ENCODE measurements around the gene RPN2. TPM values are rescaled to one million over a fixed set of nuclear protein-coding genes. Genes with fewer than 3 reads are reported as not detected.

Gene RPN2
- total and polyA plus RNA-seq, 2 of the 13 experiments (the other 11 are each of a cell fraction or from before 2014, with no cell fraction given), result 587 to 1,818 TPM

DNA sequence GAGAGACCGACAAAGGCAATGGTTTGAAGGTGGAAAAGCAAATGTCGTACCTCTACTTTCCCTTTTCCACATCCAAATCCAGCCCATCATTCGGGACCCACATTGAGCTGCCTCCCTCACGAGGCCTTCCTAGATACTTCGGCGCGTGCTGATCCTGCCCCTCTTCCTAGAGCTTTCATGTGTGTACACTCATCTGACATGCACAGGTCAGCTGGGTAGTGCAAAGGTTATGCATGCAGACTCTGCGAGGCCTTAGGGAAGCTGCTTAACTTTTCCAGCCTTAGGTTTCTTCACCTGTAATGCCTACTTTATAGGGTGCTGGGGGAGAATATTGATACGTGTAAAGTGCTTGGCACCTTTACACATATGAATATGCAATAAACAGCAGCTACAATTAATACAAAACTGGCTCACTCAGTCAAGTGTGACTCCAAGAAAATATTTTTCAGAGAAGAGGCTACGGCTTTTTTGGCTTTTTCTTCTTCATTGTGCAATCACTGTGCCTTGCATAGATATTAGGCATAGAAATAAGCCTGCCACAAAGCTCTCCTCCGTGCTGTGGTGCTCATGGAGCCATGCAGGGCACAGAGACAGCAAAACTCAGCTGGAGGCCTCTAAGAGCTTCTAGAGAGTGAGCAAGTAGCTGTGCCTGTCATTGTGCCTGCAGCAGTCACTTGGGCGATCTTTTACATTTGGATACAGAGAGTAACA lies 106.7 kb downstream of the RPN2 start (continued):
- TF ChIP-seq, protein P1, sequence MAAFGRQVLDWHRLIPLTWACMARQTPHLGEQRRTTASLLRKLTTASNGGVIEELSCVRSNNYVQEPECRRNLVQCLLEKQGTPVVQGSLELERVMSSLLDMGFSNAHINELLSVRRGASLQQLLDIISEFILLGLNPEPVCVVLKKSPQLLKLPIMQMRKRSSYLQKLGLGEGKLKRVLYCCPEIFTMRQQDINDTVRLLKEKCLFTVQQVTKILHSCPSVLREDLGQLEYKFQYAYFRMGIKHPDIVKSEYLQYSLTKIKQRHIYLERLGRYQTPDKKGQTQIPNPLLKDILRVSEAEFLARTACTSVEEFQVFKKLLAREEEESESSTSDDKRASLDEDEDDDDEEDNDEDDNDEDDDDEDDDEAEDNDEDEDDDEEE (CRISPR knock-in tag; IDR thresholded peaks at IDR 0.05), result no peak
- TF ChIP-seq ZNF224 (CRISPR knock-in tag; IDR thresholded peaks at IDR 0.05) (no peak), WIZ (CRISPR knock-in tag; IDR thresholded peaks at IDR 0.05) (no peak), REST (IDR thresholded peaks at IDR 0.05; ENCODE audit: borderline replicate concordance in 1 of 2, low read depth in 1 of 2, low read length in 2 of 2) (peak in 1 of 2 experiments; percentile 44; a peak in 1 of 4 replicates), HNRNPUL1 (IDR thresholded peaks at IDR 0.05; ENCODE audit: low read depth, low read length) (no peak), ZNF674 (CRISPR knock-in tag; IDR thresholded peaks at IDR 0.05; ENCODE audit: low read depth) (0 out of 2 replicates have a peak, but pooled peaks have one; percentile 38), ZSCAN21 (CRISPR knock-in tag; IDR thresholded peaks at IDR 0.05; ENCODE audit: borderline replicate concordance) (peak; percentile 75; the same call in 1 of the 2 replicates), CBX5 (CRISPR knock-in tag; IDR thresholded peaks at IDR 0.05; ENCODE audit: borderline replicate concordance) (peak; percentile 64; the same call in 1 of the 2 replicates), AHR (CRISPR knock-in tag; IDR thresholded peaks at IDR 0.05) (no peak), ZNF510 (CRISPR knock-in tag; IDR thresholded peaks at IDR 0.05; ENCODE audit: low read depth) (no peak), HHEX (CRISPR knock-in tag; IDR thresholded peaks at IDR 0.05) (peak; percentile 76), NR2F6 (IDR thresholded peaks at IDR 0.05) (peak; percentile 93), NR2F6 (CRISPR knock-in tag; IDR thresholded peaks at IDR 0.05) (peak; percentile 97), KDM1A (CRISPR knock-in tag; IDR thresholded peaks at IDR 0.05) (0 out of 2 replicates have a peak, but pooled peaks have one; percentile 73), ZNF670 (CRISPR knock-in tag; IDR thresholded peaks at IDR 0.05; ENCODE audit: borderline replicate concordance) (no peak)
- TF ChIP-seq, protein P2, sequence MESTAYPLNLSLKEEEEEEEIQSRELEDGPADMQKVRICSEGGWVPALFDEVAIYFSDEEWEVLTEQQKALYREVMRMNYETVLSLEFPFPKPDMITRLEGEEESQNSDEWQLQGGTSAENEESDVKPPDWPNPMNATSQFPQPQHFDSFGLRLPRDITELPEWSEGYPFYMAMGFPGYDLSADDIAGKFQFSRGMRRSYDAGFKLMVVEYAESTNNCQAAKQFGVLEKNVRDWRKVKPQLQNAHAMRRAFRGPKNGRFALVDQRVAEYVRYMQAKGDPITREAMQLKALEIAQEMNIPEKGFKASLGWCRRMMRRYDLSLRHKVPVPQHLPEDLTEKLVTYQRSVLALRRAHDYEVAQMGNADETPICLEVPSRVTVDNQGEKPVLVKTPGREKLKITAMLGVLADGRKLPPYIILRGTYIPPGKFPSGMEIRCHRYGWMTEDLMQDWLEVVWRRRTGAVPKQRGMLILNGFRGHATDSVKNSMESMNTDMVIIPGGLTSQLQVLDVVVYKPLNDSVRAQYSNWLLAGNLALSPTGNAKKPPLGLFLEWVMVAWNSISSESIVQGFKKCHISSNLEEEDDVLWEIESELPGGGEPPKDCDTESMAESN (CRISPR knock-in tag; conservative IDR thresholded peaks at IDR 0.05), result no peak
- TF ChIP-seq, protein P3, sequence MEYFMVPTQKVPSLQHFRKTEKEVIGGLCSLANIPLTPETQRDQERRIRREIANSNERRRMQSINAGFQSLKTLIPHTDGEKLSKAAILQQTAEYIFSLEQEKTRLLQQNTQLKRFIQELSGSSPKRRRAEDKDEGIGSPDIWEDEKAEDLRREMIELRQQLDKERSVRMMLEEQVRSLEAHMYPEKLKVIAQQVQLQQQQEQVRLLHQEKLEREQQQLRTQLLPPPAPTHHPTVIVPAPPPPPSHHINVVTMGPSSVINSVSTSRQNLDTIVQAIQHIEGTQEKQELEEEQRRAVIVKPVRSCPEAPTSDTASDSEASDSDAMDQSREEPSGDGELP (IDR thresholded peaks at IDR 0.05; ENCODE audit: borderline replicate concordance, low read depth), result peak; percentile 99
- TF ChIP-seq, protein P4, sequence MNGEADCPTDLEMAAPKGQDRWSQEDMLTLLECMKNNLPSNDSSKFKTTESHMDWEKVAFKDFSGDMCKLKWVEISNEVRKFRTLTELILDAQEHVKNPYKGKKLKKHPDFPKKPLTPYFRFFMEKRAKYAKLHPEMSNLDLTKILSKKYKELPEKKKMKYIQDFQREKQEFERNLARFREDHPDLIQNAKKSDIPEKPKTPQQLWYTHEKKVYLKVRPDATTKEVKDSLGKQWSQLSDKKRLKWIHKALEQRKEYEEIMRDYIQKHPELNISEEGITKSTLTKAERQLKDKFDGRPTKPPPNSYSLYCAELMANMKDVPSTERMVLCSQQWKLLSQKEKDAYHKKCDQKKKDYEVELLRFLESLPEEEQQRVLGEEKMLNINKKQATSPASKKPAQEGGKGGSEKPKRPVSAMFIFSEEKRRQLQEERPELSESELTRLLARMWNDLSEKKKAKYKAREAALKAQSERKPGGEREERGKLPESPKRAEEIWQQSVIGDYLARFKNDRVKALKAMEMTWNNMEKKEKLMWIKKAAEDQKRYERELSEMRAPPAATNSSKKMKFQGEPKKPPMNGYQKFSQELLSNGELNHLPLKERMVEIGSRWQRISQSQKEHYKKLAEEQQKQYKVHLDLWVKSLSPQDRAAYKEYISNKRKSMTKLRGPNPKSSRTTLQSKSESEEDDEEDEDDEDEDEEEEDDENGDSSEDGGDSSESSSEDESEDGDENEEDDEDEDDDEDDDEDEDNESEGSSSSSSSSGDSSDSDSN (CRISPR knock-in tag; IDR thresholded peaks at IDR 0.05), result peak; percentile 45; the same call in 1 of the 2 replicates
- TF ChIP-seq, protein P5, sequence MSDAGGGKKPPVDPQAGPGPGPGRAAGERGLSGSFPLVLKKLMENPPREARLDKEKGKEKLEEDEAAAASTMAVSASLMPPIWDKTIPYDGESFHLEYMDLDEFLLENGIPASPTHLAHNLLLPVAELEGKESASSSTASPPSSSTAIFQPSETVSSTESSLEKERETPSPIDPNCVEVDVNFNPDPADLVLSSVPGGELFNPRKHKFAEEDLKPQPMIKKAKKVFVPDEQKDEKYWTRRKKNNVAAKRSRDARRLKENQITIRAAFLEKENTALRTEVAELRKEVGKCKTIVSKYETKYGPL (CRISPR knock-in tag; IDR thresholded peaks at IDR 0.05), result no peak

Data from HepG2 (cell line).